ENCODE measurements around the gene RAB3IL1.

DNA sequence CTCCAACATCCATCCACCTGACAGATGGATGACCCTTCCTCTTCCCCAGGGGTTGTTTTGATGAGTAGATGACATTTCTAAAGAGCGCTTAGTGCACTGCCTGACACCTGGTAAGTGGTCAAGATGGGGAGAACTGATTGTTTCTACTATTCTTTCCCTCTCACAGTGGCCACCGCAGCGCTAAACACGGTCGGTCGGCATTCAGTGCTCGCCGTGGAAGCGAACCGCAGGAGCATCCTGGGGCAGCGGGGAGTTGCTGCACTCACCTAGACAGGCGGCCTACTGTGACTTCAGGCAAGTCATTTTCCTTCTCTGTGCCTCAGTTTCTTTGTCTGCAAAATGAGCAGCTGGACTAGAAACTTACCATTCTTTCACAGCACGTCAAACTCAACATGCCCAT lies 27.8 kb upstream of the RAB3IL1 start:
- TF ChIP-seq, protein P1, sequence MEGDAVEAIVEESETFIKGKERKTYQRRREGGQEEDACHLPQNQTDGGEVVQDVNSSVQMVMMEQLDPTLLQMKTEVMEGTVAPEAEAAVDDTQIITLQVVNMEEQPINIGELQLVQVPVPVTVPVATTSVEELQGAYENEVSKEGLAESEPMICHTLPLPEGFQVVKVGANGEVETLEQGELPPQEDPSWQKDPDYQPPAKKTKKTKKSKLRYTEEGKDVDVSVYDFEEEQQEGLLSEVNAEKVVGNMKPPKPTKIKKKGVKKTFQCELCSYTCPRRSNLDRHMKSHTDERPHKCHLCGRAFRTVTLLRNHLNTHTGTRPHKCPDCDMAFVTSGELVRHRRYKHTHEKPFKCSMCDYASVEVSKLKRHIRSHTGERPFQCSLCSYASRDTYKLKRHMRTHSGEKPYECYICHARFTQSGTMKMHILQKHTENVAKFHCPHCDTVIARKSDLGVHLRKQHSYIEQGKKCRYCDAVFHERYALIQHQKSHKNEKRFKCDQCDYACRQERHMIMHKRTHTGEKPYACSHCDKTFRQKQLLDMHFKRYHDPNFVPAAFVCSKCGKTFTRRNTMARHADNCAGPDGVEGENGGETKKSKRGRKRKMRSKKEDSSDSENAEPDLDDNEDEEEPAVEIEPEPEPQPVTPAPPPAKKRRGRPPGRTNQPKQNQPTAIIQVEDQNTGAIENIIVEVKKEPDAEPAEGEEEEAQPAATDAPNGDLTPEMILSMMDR (IDR thresholded peaks at IDR 0.05) = no peak
- TF ChIP-seq POLR2A (IDR thresholded peaks at IDR 0.05) = no peak
